ENCODE data around the gene MYL7.
"Not testable (repeated sequence)": the region's sequence is repeated elsewhere in the genome, so short reads cannot be mapped to it uniquely, and the experiment has no call there.

MYL7 gene

DNA sequence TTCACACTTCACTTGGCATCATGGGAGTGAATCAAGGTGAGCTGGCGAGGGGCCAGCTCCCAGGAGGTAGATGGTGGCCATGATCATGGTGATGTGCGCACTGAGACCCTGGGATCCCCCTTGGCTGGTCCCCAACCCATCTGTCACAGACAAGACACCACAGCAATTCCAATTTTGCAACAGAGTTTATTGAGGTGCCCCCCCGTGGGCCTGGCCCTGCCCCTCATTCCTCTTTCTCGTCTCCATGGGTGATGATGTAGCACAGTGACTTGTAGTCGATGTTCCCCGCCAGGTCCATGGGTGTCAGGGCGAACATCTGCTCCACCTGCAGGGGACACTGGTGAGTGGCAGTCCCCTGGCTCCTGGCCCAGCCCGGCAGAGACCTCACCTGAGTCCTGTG is 2.4 kb downstream of the MYL7 start:
- Mint-ChIP-seq H3K9me3 (no peaks in the 10 kb centered on the region), H3K36me3 (no peaks in the 10 kb centered on the region), H3K27me3 (peaks cover 0 to 15% of the 10 kb centered on the region in 2 donors), H3K4me1 (no peaks in the 10 kb centered on the region), H3K4me3 (no peak overlapping the region), H3K27ac (no peak overlapping the region)
- ATAC-seq (replicated peaks) (no peak), DNase-seq (no peak)

DNA sequence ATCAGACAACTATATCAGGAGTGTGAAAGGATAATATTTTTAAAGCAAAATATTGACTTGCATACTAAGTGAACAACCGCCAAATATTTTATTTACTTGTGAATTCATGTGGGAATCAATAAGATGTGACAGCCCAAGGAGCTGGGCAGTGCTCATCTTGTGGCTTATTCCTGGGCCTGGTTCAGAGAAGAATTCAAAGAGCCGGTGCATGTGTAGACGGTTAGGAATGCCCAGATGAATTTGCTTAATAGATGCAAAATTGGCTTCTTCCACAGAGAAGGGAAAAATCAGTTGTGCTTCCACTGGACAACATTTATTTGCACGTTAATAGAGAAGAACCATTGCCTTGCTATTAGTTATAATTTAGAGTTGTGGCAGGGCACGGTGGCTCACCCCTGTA is 4.4 kb downstream of the MYL7 start:
- Mint-ChIP-seq H3K27me3 (peaks cover 0 to 15% of the 10 kb centered on the region in 2 donors), H3K36me3 (no peaks in the 10 kb centered on the region), H3K27ac (no peak overlapping the region), H3K4me3 (no peak overlapping the region), H3K4me1 (no peaks in the 10 kb centered on the region), H3K9me3 (no peaks in the 10 kb centered on the region)
- DNase-seq (no peak), ATAC-seq (replicated peaks) (no peak)

DNA sequence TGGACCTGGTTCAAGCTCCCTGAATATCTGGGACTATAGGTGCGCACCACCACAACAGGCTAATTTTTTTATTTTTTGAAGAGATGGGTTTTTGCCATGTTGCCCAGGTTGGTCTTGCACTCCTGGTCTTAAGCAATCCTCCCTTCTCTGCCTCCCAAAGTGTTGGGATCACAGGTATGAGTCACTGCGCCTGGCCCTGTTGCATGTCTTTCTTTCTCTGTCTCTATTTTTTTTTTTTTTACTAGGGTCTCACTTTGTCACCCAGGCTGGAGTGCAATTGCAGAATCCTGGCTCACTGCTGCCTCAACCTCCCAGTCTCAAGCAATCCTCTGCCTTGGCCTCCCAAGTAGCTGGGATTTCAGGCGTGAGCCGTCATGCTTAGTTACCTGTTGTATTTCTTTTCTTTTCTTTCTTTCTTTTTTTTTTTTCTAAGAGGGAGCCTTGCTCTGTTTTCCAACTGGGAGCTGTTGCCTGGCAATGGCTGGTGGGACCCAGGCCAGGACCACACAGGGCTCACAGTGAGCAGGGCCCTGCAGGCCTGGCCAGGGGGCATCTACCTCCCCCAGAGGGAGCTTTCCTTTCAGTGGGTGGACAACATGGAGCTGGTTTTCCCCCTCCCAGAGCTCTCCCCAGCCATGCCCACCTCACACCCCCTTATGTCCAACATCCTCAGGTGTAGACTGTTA is 6.0 kb downstream of the MYL7 start:
- Mint-ChIP-seq H3K4me1 (no peaks in the 10 kb centered on the region), H3K9me3 (no peaks in the 10 kb centered on the region), H3K4me3 (no peak overlapping the region), H3K27me3 (peaks cover 0 to 12% of the 10 kb centered on the region in 2 donors), H3K36me3 (no peaks in the 10 kb centered on the region), H3K27ac (no peak overlapping the region)
- DNase-seq, result no peak
- ATAC-seq (replicated peaks), result no peak

DNA sequence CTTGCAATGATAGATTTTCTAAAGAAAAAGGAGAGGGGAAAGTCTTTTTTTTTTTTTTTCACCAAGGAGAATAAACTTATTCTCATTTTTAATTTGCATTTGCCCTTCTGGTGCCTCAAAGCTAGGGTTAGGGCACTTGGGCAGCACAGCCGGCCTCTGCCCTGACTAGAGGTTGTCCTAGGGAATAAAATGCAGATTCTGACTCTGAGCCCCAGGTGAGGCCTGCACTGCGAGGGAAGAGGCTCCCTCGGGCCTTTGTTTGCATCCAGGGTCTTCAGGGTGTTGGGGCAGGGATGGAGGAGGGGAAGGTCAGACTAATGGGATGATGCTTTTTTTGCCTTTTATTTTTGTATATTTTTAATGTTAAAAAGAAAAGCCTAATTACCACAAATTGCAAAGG is 7.8 kb downstream of the MYL7 start:
- Mint-ChIP-seq H3K9me3 (no peaks in the 10 kb centered on the region), H3K4me1 (no peaks in the 10 kb centered on the region), H3K27ac (no peak overlapping the region), H3K4me3 (no peak overlapping the region), H3K36me3 (no peaks in the 10 kb centered on the region), H3K27me3 (no peaks in the 10 kb centered on the region)
- ATAC-seq (replicated peaks) (no peak), DNase-seq (no peak)

DNA sequence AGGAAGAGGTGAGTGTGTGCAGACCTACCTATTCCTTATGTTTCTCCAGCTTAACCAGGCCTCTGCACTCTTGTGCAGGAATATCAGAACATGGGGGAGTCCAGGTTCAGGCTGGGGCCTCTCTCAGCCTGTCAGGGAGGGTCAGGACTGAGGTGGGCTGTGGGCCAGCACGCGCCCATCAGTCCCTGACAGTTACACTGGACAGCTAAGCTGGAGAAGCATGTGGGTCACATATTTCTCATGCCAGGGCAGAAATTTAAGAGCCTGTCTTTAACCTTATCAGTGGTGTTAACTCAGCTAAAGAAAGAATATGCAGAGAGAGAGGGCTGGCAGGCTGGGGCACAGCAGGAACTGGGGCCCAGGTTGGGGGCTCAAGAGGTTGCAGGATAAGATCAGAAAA is 9.1 kb downstream of the MYL7 start:
- DNase-seq, result no peak
- Mint-ChIP-seq H3K9me3 (peaks cover 7 to 9% of the 10 kb centered on the region in 2 donors), H3K27me3 (no peaks in the 10 kb centered on the region)

DNA sequence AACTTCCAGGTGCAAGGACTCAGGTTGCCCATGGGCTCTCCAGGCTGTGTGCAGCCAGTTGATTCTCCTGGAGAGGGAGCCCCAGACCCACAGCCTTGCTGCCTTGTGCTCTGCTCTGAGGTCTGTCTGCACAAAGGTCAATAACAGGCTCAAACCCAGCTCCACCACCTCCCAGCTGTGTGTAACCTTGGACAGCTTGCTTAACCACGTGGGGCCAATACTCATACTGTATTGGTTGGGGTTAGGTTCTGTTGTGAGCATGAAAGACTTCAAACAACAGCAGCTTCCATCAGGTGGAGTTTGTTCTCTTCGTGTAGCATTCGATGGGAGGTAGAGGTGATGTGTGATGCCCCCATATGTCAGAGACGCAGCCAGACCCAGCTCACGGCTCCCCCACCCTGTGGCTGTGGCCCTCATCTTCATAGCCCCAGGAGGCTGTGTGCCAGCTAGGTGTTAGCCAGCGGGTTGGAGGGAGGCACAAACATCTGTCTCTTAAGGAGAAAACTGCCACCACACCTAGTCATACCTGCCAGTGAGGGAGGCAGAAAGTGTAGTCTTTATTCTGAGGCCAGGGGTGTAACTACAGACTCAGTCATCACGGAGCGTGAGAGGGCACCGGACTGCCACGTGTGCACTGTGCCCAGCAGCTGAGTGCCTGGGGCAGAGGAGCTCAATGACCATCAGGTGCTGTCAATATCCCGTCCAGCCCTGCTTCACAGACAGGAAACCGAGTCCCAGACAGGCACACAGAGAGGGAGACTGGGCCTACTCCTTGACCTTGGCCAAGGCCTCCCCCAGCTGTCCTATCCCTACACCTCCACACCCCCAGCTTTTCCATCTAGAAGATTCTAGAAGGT is 9.7 kb downstream of the MYL7 start:
- DNase-seq (no peak), ATAC-seq (replicated peaks) (peak; percentile 49 to 58)
- peaks cover 4% of the 10 kb centered on the region in 2 donors for H3K36me3 Mint-ChIP-seq
- peaks cover 9% of the 10 kb centered on the region in 2 donors for H3K9me3 Mint-ChIP-seq
- H3K4me1 Mint-ChIP-seq, result no peaks in the 10 kb centered on the region
- H3K27ac Mint-ChIP-seq, result no peak overlapping the region
- H3K4me3 Mint-ChIP-seq, result no peak overlapping the region
- no peaks in the 10 kb centered on the region for H3K27me3 Mint-ChIP-seq

More for the DNA sequence above, 9.1 kb downstream of the MYL7 start:
- Mint-ChIP-seq H3K36me3 (peaks cover 4% of the 10 kb centered on the region in 2 donors), H3K4me1 (no peaks in the 10 kb centered on the region), H3K27ac (no peak overlapping the region), H3K4me3 (no peak overlapping the region)
- no peak for ATAC-seq (replicated peaks)

DNA sequence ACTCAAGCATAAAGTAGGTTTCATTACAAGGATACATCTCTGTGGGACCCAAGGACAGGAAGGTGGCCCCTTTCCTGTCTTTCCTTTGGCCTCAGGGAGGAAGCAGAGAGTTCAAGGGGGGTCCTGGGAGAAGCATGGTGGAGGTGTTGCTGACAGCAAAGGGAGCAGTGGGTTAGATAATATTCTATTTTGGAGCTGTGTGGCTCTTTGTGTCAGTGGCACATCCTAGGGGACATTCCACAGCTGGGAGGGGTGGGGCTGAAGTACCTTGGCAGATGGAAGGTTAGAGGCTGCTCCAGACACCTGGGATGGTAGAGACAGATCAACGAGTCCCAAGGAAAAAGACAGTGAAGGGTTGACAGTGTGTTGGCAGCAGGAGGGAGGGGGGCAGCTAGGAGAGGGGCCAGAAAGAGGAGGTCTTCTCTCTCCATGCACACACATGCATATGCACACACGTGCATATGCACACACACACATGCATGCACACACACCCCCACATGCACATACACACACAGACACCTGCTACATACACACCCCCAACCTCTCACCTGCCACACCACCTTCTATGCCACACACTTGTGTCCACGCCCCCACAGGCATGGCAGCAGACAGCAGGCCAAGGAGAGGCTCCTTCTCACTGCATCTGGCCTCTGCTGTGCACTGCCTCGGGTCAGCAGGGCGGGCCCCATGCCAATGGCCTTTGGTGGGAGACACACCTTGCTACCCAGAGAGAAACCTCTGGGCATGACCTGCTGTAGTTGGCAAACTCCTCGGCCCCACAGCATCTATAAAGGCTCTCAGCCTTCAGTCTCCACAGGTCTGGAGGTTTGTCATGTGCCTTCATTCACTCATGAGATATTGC is 12.2 kb downstream of the MYL7 start:
- ATAC-seq (replicated peaks) (no peak), DNase-seq (no peak)
- Mint-ChIP-seq H3K27ac (no peak overlapping the region), H3K27me3 (no peaks in the 10 kb centered on the region), H3K36me3 (peaks cover 4% of the 10 kb centered on the region in 2 donors), H3K9me3 (peaks cover 9% of the 10 kb centered on the region in 2 donors), H3K4me3 (no peak overlapping the region), H3K4me1 (peaks cover 3 to 5% of the 10 kb centered on the region in 2 donors)

DNA sequence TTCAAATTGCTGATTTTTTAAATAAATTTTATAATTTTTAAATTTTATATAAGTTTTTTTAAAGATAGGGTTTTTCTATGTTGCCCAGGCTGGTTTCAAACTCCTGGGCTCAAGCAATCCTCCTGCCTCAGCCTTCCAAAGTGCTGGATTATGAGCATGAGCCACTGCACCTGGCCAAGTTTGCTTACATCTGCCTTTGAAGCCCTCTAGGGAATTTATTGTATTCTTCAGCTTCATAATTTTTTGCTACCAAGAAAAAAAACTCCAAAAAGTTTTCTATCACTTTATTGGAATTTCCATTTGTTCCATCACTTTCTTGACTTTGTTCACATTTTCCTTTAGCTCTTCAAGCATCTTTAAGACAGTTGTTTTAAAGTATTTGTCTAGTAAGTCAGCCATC is 14.0 kb downstream of the MYL7 start:
- peaks cover 7 to 13% of the 10 kb centered on the region in 2 donors for H3K4me1 Mint-ChIP-seq
- H3K36me3 Mint-ChIP-seq, result peaks cover 4 to 11% of the 10 kb centered on the region in 2 donors
- no peaks in the 10 kb centered on the region for H3K27me3 Mint-ChIP-seq
- peaks cover 9% of the 10 kb centered on the region in 2 donors for H3K9me3 Mint-ChIP-seq
- no peak overlapping the region for H3K4me3 Mint-ChIP-seq
- no peak for DNase-seq
- no peak overlapping the region for H3K27ac Mint-ChIP-seq
- ATAC-seq (replicated peaks), result no peak

DNA sequence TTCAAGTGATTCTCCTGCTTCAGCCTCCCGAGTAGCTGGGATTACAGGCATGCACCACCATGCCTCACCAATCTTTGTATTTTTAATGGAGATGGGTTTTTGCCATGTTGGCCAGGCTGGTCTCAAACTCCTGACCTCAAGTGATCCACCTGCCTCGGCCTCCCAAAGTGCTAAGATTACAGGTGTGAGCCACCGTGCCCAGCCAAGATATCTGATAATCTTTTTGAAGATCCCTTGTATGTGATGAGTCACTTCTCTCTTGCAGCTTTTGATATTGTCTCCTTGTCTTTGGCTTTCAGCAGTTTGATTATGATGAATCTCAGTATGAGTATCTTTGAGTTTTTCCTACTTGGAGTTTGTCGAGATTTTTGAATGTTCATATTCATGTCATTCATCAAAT is 14.6 kb downstream of the MYL7 start:
- H3K27ac Mint-ChIP-seq; H3K27me3 Mint-ChIP-seq; DNase-seq; H3K4me3 Mint-ChIP-seq; ATAC-seq (replicated peaks); H3K9me3 Mint-ChIP-seq: not testable (repeated sequence)
- Mint-ChIP-seq H3K36me3 (peaks cover 4 to 15% of the 10 kb centered on the region in 2 donors), H3K4me1 (peaks cover 10 to 19% of the 10 kb centered on the region in 2 donors)

DNA sequence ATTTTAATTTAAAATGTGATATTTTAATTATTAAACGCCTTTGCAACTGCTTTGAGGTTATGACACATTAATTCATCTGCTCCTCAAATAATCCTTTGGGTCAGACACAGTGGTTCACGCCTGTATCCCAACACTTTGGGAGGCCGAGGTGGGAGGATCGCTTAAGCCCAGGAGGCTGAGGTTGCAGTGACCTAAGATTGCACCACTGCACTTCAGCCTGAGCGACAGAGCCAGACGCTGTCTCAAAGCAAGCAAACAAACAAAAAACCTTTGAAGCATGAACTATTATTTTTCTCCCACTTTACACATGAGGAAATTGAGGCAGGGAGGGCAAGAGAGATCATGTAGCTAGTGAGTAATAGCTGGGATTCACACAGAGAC is 16.3 kb downstream of the MYL7 start:
- Mint-ChIP-seq H3K9me3 (peaks cover 9% of the 10 kb centered on the region in 2 donors), H3K4me1 (peaks cover 20 to 26% of the 10 kb centered on the region in 2 donors), H3K27ac (no peak overlapping the region), H3K36me3 (peaks cover 14 to 30% of the 10 kb centered on the region in 2 donors), H3K4me3 (no peak overlapping the region), H3K27me3 (no peaks in the 10 kb centered on the region)
- DNase-seq, result no peak
- no peak for ATAC-seq (replicated peaks)

DNA sequence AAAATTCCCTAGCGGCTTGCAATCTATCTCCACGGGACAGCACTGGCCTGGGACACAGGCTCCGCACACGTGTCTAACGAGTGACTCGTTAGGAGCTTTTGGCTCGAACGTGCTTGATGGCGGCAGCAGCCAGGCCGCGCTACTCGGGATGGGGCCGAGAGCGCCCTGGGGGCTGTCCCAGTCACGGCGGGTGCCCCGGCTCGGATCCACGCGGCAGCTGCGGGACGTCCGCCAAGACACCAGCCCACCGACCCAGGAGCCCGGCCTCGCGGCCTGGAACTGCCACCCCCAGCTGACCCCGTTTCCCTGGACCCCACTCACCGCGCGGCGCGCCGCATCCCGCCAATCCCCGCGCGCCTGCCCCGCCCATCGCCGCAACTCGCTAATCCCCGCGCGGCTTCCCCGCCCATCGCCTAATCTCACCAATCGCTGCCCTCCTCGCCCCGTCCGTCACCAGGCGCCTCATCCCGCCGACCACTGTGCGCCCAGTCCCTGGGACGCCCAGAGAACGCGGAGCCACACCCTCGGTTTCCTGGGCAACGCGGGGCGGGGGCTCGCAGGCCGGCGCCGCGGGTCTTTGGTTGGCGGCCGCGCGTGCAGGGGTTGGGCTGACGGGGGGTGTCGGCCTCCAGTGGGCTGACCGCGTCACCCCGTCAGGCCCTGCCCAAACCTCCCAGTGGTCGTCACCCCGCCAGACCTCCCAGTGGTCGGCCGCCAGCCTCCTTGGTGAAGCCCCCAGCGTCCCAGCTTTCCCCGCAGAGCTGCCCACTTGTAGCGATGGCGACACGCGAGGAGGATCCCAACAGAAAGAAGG is 17.7 kb downstream of the MYL7 start, which contains the start of gene POLD2:
POLD2 (minus strand) TSS at position 359 of the 814 bp plus-strand sequence. CDS start 1,495 bp downstream, outside the sequence.
- Mint-ChIP-seq H3K27ac (peak within 1 kb of the TSS; percentile 90), H3K4me1 (peaks cover 25 to 39% of the 10 kb centered on the region in 2 donors), H3K27me3 (no peaks in the 10 kb centered on the region), H3K4me3 (peak within 1 kb of the TSS; percentile 82 to 90), H3K9me3 (peaks cover 9% of the 10 kb centered on the region in 2 donors), H3K36me3 (peaks cover 23 to 42% of the 10 kb centered on the region in 2 donors)
- ATAC-seq (replicated peaks) (peak; percentile 99 to 100), DNase-seq (peak; percentile 96)

DNA sequence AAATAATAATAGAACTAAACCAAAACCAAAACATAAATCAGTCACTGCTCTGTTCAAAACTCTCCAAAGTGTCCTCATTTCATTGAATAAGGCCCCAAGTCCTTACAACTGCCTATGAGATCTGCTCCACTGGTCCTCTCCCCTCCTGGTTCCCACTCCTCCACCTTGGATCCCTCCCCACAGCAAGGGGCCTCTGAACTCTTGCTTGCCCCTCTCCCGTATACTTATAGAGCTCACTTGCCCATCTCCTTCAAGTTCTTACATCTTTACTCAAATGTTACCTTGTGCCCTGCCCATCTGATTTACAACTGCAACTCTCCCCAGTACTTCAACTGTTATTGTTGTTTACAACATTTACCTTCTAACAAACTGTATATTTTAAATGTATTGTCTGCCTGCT is 18.6 kb downstream of the MYL7 start:
- H3K36me3 Mint-ChIP-seq, result peaks cover 29 to 49% of the 10 kb centered on the region in 2 donors
- H3K4me3 Mint-ChIP-seq, result peak overlapping the region; percentile 82 to 90
- no peak for DNase-seq
- peaks cover 3 to 4% of the 10 kb centered on the region in 2 donors for H3K9me3 Mint-ChIP-seq
- peaks cover 28 to 48% of the 10 kb centered on the region in 2 donors for H3K4me1 Mint-ChIP-seq
- no peak for ATAC-seq (replicated peaks)
- peak overlapping the region; percentile 87 for H3K27ac Mint-ChIP-seq
- H3K27me3 Mint-ChIP-seq, result no peaks in the 10 kb centered on the region

DNA sequence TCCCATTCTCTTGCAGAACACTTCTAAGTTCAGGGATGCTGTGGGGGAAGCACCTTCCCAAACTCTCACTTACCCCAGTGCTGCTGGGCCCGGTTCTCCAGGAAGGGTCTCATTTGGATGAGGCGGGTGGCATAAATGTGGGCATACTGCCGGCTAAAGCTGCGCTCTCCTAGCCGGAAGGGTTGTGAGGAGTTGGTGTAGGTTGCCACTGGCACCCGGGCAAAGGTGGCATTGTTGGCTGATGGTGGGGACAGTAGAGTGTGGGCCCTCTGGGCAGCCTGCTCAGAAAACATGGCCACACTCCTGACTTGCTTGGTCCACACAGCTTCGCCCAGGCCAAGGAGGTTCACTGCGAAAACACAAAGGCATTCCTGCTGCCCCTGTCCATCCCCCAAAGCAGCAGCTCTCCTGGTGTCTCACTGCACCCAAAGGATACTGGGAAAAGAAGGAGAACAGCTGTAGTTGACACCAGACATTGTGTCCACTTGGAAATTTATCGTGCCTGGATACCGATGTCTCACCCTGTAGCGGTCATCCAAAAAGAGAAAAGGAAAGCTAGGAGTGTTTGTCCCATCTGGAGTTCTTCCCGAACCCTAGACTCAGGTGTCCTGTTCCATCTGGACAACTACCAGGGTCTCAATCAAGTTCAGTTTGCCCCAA is 19.2 kb downstream of the MYL7 start:
- peaks cover 0 to 1% of the 10 kb centered on the region in 2 donors for H3K9me3 Mint-ChIP-seq

More for the DNA sequence above, 19.2 kb downstream of the MYL7 start:
- no peak for ATAC-seq (replicated peaks)
- peaks cover 31 to 52% of the 10 kb centered on the region in 2 donors for H3K36me3 Mint-ChIP-seq
- H3K4me1 Mint-ChIP-seq, result peaks cover 28 to 54% of the 10 kb centered on the region in 2 donors
- no peaks in the 10 kb centered on the region for H3K27me3 Mint-ChIP-seq
- no peak for DNase-seq
- H3K27ac Mint-ChIP-seq, result no peak overlapping the region
- peak overlapping the region; percentile 40 to 90 for H3K4me3 Mint-ChIP-seq

Data from stimulated activated naive B cell treated with anti-CD40 and anti-IgM and Interleukin-4, amounts not matched to agents 10 μg/mL and 1 μg/mL and 100 μg/mL, for 72 hours (primary cell).